Activated naive CD8-positive, alpha-beta T cell treated with anti-CD3 and anti-CD28 coated beads, Interleukin-2, amount 10 ng/mL, durations not matched to agents 7 days and 5 days (primary cell): ENCODE results near the gene PDAP1. TPM values are rescaled to one million over a fixed set of nuclear protein-coding genes. Genes with fewer than 3 reads are reported as not detected.

ENCODE experiments used
- ATAC-seq: fragments of 150-1000 bp; cut with Tn5 transposase; one replicate; pipeline ENCODE4 v1.10.0; 2021; ENCODE audit warnings: low read depth, moderate library complexity
- POLR2A ChIA-PET: fragments of 350-600 bp; sonication (Branson Sonifier 250); formaldehyde crosslinking; loops from one replicate; lab custom pipeline; 2021; ENCODE audit warnings: antibody characterized with exemption; lab: Charles Lee
- DNase-seq: peaks from one replicate; pipeline ENCODE4 v3.0.0; 2021
- H3K27ac Mint-ChIP-seq: one replicate; pipeline ENCODE4 v1.8.0; 2022; ENCODE audit warnings: mild to moderate bottlenecking, mixed read lengths
- H3K27me3 Mint-ChIP-seq: one replicate; pipeline ENCODE4 v1.8.0; 2022; ENCODE audit warnings: mild to moderate bottlenecking, moderate library complexity, mixed read lengths
- H3K36me3 Mint-ChIP-seq: one replicate; pipeline ENCODE4 v1.8.0; 2021; ENCODE audit warnings: mild to moderate bottlenecking, mixed read lengths
- H3K4me1 Mint-ChIP-seq: one replicate; pipeline ENCODE4 v1.8.0; 2021; ENCODE audit warnings: mixed read lengths
- H3K4me3 Mint-ChIP-seq: one replicate; pipeline ENCODE4 v1.8.0; 2022; ENCODE audit warnings: mild to moderate bottlenecking, moderate library complexity, mixed read lengths
- H3K9me3 Mint-ChIP-seq: one replicate; pipeline ENCODE4 v1.8.0; 2021; ENCODE audit warnings: mixed read lengths
- total RNA-seq, 2 experiments: library from RNA; stranded (reverse); gene quantifications; one replicate each; pipeline ENCODE4 v1.2.3, GENCODE V29; 2021

Gene PDAP1, protein sequence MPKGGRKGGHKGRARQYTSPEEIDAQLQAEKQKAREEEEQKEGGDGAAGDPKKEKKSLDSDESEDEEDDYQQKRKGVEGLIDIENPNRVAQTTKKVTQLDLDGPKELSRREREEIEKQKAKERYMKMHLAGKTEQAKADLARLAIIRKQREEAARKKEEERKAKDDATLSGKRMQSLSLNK
- total RNA-seq = 10 to 100 TPM; 87.1 to 93.5 TPM

GRCh38 chr7:99408379-99409191 lies at the start of gene PDAP1, which contains the start of gene BUD31:
Gene PDAP1, minus strand, starts transcription at chr7:99408597. Its CDS starts 49 bp downstream, at chr7:99408548.
Gene BUD31, plus strand, starts transcription at chr7:99408969. Its CDS starts 2,124 bp downstream, at chr7:99411093.
- Mint-ChIP-seq H3K27ac (peak within 1 kb of the TSS; percentile 89), H3K4me1 (peaks cover 32% of the 10 kb centered on the region), H3K27me3 (no peaks in the 10 kb centered on the region), H3K36me3 (peaks cover 20% of the 10 kb centered on the region), H3K9me3 (no peaks in the 10 kb centered on the region), H3K4me3 (peak within 1 kb of the TSS; percentile 92)
- POLR2A ChIA-PET = interaction anchor here (0.6 to 6.5 kb wide), 28 partner anchors 7 to 1548 kb away, joined by 3 to 67 read pairs (median 5); partner anchors contain the start of genes AP4M1, ARPC1A, ARPC1B and ATP5MF
- peak; percentile 93 for DNase-seq
- peak; percentile 82 for ATAC-seq

- Mint-ChIP-seq H3K9me3 (no peaks in the 10 kb centered on the region), H3K27me3 (no peaks in the 10 kb centered on the region), H3K36me3 (peaks cover 31% of the 10 kb centered on the region), H3K4me1 (peaks cover 10% of the 10 kb centered on the region), H3K27ac (no peak overlapping the region), H3K4me3 (no peak overlapping the region)
- no peak for ATAC-seq
- no peak for DNase-seq
- POLR2A ChIA-PET = interaction anchor here (1.3 kb wide), 1 partner anchor 20 kb away, joined by 3 read pairs; no protein-coding TSS in a partner anchor
These were observed 49.5 kb upstream of the PDAP1 start for GRCh38 chr7:99457650-99458493.

GRCh38 chr7:99457050-99457649 lies 48.8 kb upstream of the PDAP1 start:
- no peak overlapping the region for H3K27ac Mint-ChIP-seq

DNA sequence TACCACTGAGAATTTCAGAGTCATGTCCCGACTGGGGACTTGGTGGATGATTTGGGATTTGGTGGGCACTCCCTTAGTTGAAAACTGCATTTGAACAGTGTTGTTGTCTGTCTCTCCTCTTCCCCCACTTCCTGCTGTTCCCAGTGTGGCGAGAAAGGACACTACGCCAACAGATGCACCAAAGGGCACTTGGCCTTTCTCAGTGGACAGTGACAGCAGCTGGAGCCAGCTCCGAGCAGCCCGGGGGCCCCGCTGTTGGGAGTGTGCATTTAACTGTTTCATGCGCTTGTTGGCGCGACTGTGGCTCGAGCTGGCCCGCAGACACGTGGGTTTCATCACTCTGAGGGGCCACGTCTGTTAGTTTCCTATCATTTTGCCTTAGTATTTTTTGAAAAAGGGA lies 47.9 kb upstream of the PDAP1 start:
- DNase-seq (no peak), ATAC-seq (no peak)
- H3K9me3 Mint-ChIP-seq = no peaks in the 10 kb centered on the region
- H3K4me3 Mint-ChIP-seq = no peak overlapping the region
- POLR2A ChIA-PET = interaction anchor here (1.2 to 1.3 kb wide), 2 partner anchors 17 to 18 kb away, joined by 3 read pairs; partner anchors contain the start of genes CPSF4 and PTCD1
- peaks cover 24% of the 10 kb centered on the region for H3K36me3 Mint-ChIP-seq
- no peak overlapping the region for H3K27ac Mint-ChIP-seq
- H3K4me1 Mint-ChIP-seq = peaks cover 7% of the 10 kb centered on the region
- H3K27me3 Mint-ChIP-seq = no peaks in the 10 kb centered on the region

More at GRCh38 chr7:99457050-99457649, 48.8 kb upstream of the PDAP1 start:
- POLR2A ChIA-PET = interaction anchor here (1.3 kb wide), 1 partner anchor 19 kb away, joined by 3 read pairs; no protein-coding TSS in a partner anchor
- no peaks in the 10 kb centered on the region for H3K27me3 Mint-ChIP-seq
- H3K36me3 Mint-ChIP-seq = peaks cover 24% of the 10 kb centered on the region
- ATAC-seq (no peak), DNase-seq (no peak)
- H3K4me3 Mint-ChIP-seq = no peak overlapping the region
- peaks cover 7% of the 10 kb centered on the region for H3K4me1 Mint-ChIP-seq
- no peaks in the 10 kb centered on the region for H3K9me3 Mint-ChIP-seq

DNA sequence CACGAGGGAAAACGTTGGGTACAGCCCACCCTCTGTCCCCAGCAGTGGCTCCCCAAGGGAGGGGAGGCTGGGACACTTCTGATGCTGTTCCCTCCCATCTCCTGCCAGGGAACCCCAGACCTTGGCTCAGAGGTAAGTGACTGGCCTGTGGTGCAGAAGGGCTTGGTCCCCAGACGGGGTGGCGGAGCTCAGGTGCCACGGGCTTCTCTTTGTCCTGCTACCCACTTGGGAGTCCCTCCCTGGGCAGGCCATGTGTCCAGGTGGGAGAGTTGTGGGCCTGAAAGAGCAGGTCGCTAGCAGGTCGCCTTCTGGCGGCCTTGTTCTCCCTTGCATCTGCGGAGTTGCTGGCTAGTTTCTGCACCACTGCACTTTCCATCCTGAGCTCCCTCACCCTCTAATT lies 47.5 kb upstream of the PDAP1 start:
- POLR2A ChIA-PET = interaction anchor here (1.2 kb wide), 1 partner anchor 17 kb away, joined by 3 read pairs; the partner anchor contains the start of genes CPSF4 and PTCD1
- no peaks in the 10 kb centered on the region for H3K27me3 Mint-ChIP-seq
- H3K4me1 Mint-ChIP-seq = peaks cover 7% of the 10 kb centered on the region
- no peaks in the 10 kb centered on the region for H3K9me3 Mint-ChIP-seq
- no peak for ATAC-seq
- no peak for DNase-seq
- no peak overlapping the region for H3K4me3 Mint-ChIP-seq
- peaks cover 26% of the 10 kb centered on the region for H3K36me3 Mint-ChIP-seq
- H3K27ac Mint-ChIP-seq = no peak overlapping the region

DNA sequence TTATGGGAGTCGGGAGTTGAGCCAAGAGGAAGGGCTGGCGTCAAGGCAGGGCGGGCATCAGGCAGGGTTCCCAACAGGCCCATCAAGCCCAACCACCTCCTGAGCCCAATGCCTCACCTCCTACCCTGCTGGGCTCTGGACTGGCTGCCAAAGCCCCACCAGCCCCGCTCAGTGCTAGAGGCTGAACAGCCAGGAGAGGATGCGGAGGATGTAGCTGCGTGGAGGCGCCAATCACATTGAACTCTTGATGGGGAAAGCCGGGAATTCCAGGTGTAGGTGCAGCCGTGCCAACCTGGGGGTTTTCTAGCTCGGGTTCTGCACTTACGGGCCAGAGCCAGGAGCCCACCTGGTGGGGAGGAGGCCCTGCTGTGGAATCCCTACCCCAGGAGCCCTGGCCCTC lies 44.7 kb upstream of the PDAP1 start:
- Mint-ChIP-seq H3K27ac (no peak overlapping the region), H3K4me3 (no peak overlapping the region), H3K9me3 (no peaks in the 10 kb centered on the region), H3K4me1 (peaks cover 1% of the 10 kb centered on the region), H3K27me3 (no peaks in the 10 kb centered on the region), H3K36me3 (peaks cover 15% of the 10 kb centered on the region)
- no peak for DNase-seq
- no peak for ATAC-seq
- POLR2A ChIA-PET = no interaction called here

DNA sequence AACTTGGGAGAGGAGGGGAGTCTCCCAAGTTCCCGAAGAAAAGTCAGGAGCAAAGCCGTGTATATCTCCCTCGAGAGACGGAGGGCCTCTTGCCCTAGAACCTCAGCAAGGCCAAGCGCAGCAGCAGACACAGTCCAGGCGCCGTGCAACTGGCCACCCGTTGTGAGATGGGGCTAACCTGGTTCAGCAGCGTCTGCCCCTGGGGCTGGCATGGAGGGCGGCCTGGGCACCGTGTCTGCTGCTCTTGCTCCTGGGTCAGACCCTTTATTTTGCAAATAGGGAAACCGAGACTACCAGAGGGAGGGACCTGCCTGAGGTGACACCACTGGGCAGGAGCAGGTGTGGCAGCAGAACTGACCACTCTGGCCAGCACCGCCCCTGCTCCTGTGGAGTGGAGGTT lies 44.1 kb upstream of the PDAP1 start:
- H3K9me3 Mint-ChIP-seq = no peaks in the 10 kb centered on the region
- H3K36me3 Mint-ChIP-seq = peaks cover 17% of the 10 kb centered on the region
- POLR2A ChIA-PET = no interaction called here
- no peaks in the 10 kb centered on the region for H3K27me3 Mint-ChIP-seq
- DNase-seq (no peak), ATAC-seq (no peak)
- no peak overlapping the region for H3K4me3 Mint-ChIP-seq
- H3K4me1 Mint-ChIP-seq = peaks cover 1% of the 10 kb centered on the region
- no peak overlapping the region for H3K27ac Mint-ChIP-seq

- Mint-ChIP-seq H3K9me3 (no peaks in the 10 kb centered on the region), H3K27me3 (no peaks in the 10 kb centered on the region), H3K4me3 (no peak overlapping the region), H3K36me3 (peaks cover 16% of the 10 kb centered on the region), H3K27ac (no peak overlapping the region), H3K4me1 (peaks cover under 1% of the 10 kb centered on the region)
- no peak for ATAC-seq
- DNase-seq = no peak
- POLR2A ChIA-PET = no interaction called here
These were observed 43.5 kb upstream of the PDAP1 start for GRCh38 chr7:99451936-99452335.

GRCh38 chr7:99449326-99449725 lies 40.9 kb upstream of the PDAP1 start:
- Mint-ChIP-seq H3K27me3 (no peaks in the 10 kb centered on the region), H3K27ac (no peak overlapping the region), H3K36me3 (peaks cover 22% of the 10 kb centered on the region), H3K4me1 (no peaks in the 10 kb centered on the region), H3K4me3 (no peak overlapping the region), H3K9me3 (no peaks in the 10 kb centered on the region)
- POLR2A ChIA-PET = interaction anchor here (1.8 kb wide), 1 partner anchor 10 kb away, joined by 5 read pairs; the partner anchor contains the start of genes CPSF4 and PTCD1
- no peak for DNase-seq
- ATAC-seq = no peak

DNA sequence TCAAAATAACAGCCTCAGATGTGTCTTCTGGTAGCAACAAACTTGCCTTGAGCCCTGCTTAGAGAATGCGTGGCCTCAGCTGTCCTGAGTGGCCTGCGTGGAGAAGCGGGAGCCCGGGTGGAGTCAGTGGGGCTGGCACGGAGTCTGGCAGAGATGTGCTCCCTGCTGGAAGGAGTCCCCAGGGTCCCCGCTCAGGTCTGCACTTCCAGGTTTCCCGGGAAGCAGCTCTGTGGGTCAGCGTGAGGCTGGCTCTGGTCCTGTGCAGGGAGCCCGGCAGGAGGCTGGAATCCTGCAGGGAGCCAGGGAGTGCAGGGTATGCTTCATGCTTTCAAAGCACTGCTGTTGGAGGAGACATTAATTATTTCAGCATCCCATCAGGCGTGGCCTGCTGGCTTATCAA lies 40.5 kb upstream of the PDAP1 start:
- Mint-ChIP-seq H3K4me3 (no peak overlapping the region), H3K27me3 (no peaks in the 10 kb centered on the region), H3K4me1 (no peaks in the 10 kb centered on the region), H3K36me3 (peaks cover 19% of the 10 kb centered on the region), H3K27ac (no peak overlapping the region), H3K9me3 (no peaks in the 10 kb centered on the region)
- POLR2A ChIA-PET = interaction anchor here (1.8 kb wide), 1 partner anchor 10 kb away, joined by 5 read pairs; the partner anchor contains the start of genes CPSF4 and PTCD1
- ATAC-seq (no peak), DNase-seq (no peak)

DNA sequence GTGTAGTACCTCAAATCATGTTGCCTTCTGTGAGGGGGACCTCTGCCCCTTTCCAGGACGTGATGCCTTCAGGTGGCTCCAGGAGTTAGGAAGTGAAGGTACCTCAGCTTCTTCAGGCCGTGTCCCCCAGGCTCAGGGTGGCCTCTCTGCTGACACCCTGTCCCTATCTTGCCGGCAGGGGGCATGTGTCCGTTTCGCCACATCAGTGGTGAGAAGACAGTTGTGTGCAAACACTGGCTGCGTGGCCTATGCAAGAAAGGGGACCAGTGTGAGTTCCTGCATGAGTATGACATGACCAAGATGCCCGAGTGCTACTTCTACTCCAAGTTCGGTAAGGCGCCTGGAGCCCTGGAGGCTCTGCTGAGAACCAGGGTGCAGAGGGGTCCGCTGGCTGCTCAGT lies 39.5 kb upstream of the PDAP1 start:
- POLR2A ChIA-PET = interaction anchor here (1.8 kb wide), 1 partner anchor 9 kb away, joined by 5 read pairs; the partner anchor contains the start of genes CPSF4 and PTCD1
- Mint-ChIP-seq H3K27me3 (no peaks in the 10 kb centered on the region), H3K4me1 (peaks cover 3% of the 10 kb centered on the region), H3K36me3 (peaks cover 19% of the 10 kb centered on the region), H3K27ac (no peak overlapping the region), H3K9me3 (no peaks in the 10 kb centered on the region), H3K4me3 (no peak overlapping the region)
- no peak for ATAC-seq
- no peak for DNase-seq

GRCh38 chr7:99446096-99446495 lies 37.7 kb upstream of the PDAP1 start:
- H3K36me3 Mint-ChIP-seq = peaks cover 23% of the 10 kb centered on the region
- POLR2A ChIA-PET = interaction anchor here (1.1 kb wide), 1 partner anchor 72 kb away, joined by 4 read pairs; no protein-coding TSS in a partner anchor
- no peaks in the 10 kb centered on the region for H3K27me3 Mint-ChIP-seq
- ATAC-seq = no peak
- H3K27ac Mint-ChIP-seq = no peak overlapping the region
- no peak for DNase-seq
- H3K9me3 Mint-ChIP-seq = no peaks in the 10 kb centered on the region
- H3K4me1 Mint-ChIP-seq = peaks cover 7% of the 10 kb centered on the region
- no peak overlapping the region for H3K4me3 Mint-ChIP-seq
